Karpas-422 (cell line): ENCODE measurements around the gene ORC6. TPM values are rescaled to one million over a fixed set of nuclear protein-coding genes. Genes with fewer than 3 reads are reported as not detected.

Experiments
- DNase-seq: peaks from one replicate; pipeline ENCODE4 v3.0.0-alpha.2; 2015
- H2AFZ ChIP-seq: fragments of 200-600 bp; sonication (generic); 2 replicates; pipeline ENCODE4 v1.6.1; 2014; ENCODE audit warnings: antibody characterized with exemption, low read length, mixed read lengths
- H3K27ac ChIP-seq: fragments of 200-600 bp; sonication (generic); 2 replicates; pipeline ENCODE4 v1.5.1; 2014; ENCODE audit warnings: mild to moderate bottlenecking, low read length, moderate library complexity
- H3K27me3 ChIP-seq: fragments of 200-600 bp; sonication (generic); 2 replicates; pipeline ENCODE4 v1.6.1; 2014; ENCODE audit warnings: low read length, mixed read lengths
- H3K36me3 ChIP-seq: fragments of 200-600 bp; sonication (generic); 2 replicates; pipeline ENCODE4 v1.6.1; 2014; ENCODE audit warnings: low read length, mixed read lengths; ENCODE audit not compliant: insufficient read depth
- H3K4me1 ChIP-seq: fragments of 200-600 bp; sonication (generic); 2 replicates; pipeline ENCODE4 v1.6.1; 2014; ENCODE audit warnings: mild to moderate bottlenecking, low read length, mixed read lengths
- H3K4me2 ChIP-seq: fragments of 200-600 bp; sonication (generic); 2 replicates; pipeline ENCODE4 v1.6.1; 2014; ENCODE audit warnings: low read length, low read depth, mild to moderate bottlenecking; ENCODE audit not compliant: poor library complexity, severe bottlenecking
- H3K4me3 ChIP-seq: fragments of 200-600 bp; sonication (generic); 2 replicates; pipeline ENCODE4 v1.5.1; 2014; ENCODE audit warnings: mild to moderate bottlenecking, antibody characterized with exemption, low read length, mixed read lengths
- H3K79me2 ChIP-seq: fragments of 200-600 bp; sonication (generic); 2 replicates; pipeline ENCODE4 v1.6.1; 2014; ENCODE audit warnings: mild to moderate bottlenecking, low read length, mixed read lengths
- H3K9ac ChIP-seq: fragments of 200-600 bp; sonication (generic); 2 replicates; pipeline ENCODE4 v1.6.0; 2014; ENCODE audit warnings: low read length
- H3K9me2 ChIP-seq: fragments of 200-600 bp; sonication (generic), shearing (Covaris generic); replicated peaks from 2 replicates; pipeline ENCODE4 v1.6.0; 2014; ENCODE audit warnings: mild to moderate bottlenecking, low read length, moderate library complexity; ENCODE audit not compliant: insufficient read depth
- H3K9me3 ChIP-seq: fragments of 300-700, 200-600 bp; sonication (generic); 2 replicates; pipeline ENCODE4 v1.6.1; 2014; ENCODE audit warnings: low read length, mixed read lengths
- H4K20me1 ChIP-seq: fragments of 200-600 bp; sonication (generic); 2 replicates; pipeline ENCODE4 v1.6.1; 2014; ENCODE audit warnings: mild to moderate bottlenecking, antibody characterized with exemption, low read length, low read depth; ENCODE audit not compliant: insufficient read depth
- total RNA-seq: library from RNA; depleted of rRNA; stranded (reverse); fragments of >200 nt; shearing (Covaris generic); gene quantifications from 2 replicates; pipeline ENCODE4 v1.2.3, GENCODE V29; 2014; ENCODE audit warnings: low replicate concordance

The ORC6 gene
- total RNA-seq, 1 experiment from 2014 or later = 38.0 TPM

GRCh38 chr16:46729326-46729995 is 40.0 kb downstream of the ORC6 start:
- Histone ChIP-seq H3K27ac (no peak overlapping the region), H3K79me2 (no peaks in the 10 kb centered on the region), H4K20me1 (no peaks in the 10 kb centered on the region), H3K4me3 (no peak overlapping the region), H3K4me1 (no peaks in the 10 kb centered on the region), H3K36me3 (no peaks in the 10 kb centered on the region), H3K9ac (no peak overlapping the region), H3K27me3 (no peaks in the 10 kb centered on the region; the same call in 1 of the 2 replicates), H3K9me2 (no peaks in the 10 kb centered on the region), H3K9me3 (peaks cover 11% of the 10 kb centered on the region), H3K4me2 (no peak overlapping the region), H2AFZ (no peak overlapping the region)
- DNase-seq = no peak

- H3K27me3 ChIP-seq = no peaks in the 10 kb centered on the region
- H4K20me1 ChIP-seq = no peaks in the 10 kb centered on the region
- no peaks in the 10 kb centered on the region for H3K4me1 ChIP-seq
- H3K4me2 ChIP-seq = no peak overlapping the region
- no peak for DNase-seq
- H3K4me3 ChIP-seq = no peak overlapping the region
- H2AFZ ChIP-seq = no peak overlapping the region
- H3K9ac ChIP-seq = no peak overlapping the region
- H3K9me2 ChIP-seq = no peaks in the 10 kb centered on the region
- no peak overlapping the region for H3K27ac ChIP-seq
- no peaks in the 10 kb centered on the region for H3K36me3 ChIP-seq
- peaks cover 7% of the 10 kb centered on the region; the same call in 1 of the 2 replicates for H3K9me3 ChIP-seq
- H3K79me2 ChIP-seq = no peaks in the 10 kb centered on the region
Observed at GRCh38 chr16:46730126-46730525, 40.7 kb downstream of the ORC6 start.

DNA sequence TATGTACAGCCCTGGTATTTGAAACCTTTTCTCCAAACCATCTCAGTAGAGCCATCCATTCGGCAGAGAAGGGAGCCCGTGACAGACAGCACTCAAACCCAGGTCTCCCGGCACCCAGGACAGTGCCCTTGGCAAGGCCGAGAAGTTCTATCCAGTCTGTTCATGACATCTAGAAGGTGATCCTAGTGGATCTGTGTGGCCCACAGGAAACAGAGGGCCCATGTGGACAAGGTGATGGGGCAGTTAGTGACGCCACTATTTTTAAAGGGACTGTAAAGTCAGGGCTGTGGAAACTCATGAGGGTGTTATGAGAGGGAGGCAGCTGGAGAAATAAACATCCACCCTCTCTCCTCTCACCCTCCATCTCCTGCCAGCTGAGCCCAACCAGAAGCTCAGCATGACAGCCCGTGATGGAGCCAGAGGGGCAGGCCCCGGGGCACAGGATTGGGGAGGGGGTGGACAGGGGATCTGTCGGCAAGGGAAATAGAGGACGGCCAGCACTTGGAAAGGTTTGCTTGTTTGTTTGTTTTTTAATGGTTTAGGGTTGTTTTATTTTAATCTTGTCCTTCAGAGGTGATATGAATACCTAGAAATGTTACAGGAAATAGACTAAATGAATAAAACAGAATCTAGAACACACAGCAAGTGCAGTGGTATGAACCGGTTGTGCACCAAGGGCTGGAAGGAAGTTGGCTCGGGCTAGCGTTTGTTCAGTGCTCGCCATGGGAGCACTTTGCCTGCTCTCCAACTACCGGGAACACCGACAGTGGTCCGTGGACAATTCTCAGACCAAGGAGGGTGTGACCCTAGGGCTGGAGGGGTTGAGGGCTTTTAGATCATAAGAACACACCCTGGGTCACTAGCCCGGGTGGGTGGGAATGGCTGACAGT is 41.6 kb downstream of the ORC6 start:
- no peaks in the 10 kb centered on the region for H3K36me3 ChIP-seq
- H4K20me1 ChIP-seq = no peaks in the 10 kb centered on the region
- no peaks in the 10 kb centered on the region for H3K79me2 ChIP-seq
- no peaks in the 10 kb centered on the region for H3K27me3 ChIP-seq
- H3K4me1 ChIP-seq = no peaks in the 10 kb centered on the region
- H3K9me2 ChIP-seq = no peaks in the 10 kb centered on the region
- H3K4me3 ChIP-seq = no peak overlapping the region
- H3K27ac ChIP-seq = no peak overlapping the region
- H3K4me2 ChIP-seq = no peak overlapping the region
- H3K9ac ChIP-seq = no peak overlapping the region
- H2AFZ ChIP-seq = no peak overlapping the region
- DNase-seq = no peak
- H3K9me3 ChIP-seq = no peaks in the 10 kb centered on the region

DNA sequence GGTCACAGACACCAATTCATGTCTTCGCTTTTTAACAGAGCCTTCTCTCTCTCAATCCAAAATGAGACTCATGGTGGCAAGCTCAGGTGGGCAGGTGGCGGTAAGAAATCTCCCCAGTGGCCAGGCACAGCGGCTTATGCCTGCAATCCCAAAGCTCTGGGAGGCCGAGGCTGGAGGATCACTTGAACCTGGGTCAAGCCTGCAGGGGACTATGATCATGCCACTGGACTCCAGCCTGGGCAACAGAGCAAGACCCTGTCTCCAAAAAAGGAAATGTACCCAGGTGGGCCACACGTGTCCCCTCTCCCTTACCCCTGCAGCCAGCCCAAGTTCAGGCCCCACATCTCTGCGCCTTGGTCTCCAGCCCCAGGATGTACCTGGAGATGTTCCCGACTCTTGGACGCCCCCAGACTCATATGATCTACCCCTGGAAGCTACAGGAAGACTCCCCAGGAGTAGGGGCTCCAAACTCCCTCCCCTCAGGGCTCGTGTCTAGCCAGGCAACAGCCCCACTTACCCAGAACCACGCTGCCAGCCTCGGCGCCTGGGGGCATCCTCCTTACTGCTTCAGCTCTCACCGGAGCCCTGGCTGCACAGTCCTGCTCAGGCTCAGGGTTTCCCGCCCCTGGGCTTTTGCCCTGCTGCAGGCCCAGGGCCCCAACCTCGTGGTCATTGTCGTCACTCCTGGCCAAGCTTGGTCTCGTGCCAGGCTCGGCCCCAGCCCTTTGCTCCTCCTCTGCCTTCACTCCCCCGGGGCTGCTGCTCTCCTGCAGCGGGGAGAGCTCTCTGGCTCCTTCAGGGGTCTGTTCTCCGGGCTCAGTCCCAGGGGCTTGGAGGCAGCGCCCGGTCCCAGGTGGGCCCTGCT is 42.5 kb downstream of the ORC6 start:
- no peaks in the 10 kb centered on the region for H3K9me2 ChIP-seq
- H3K9ac ChIP-seq = no peak overlapping the region
- no peaks in the 10 kb centered on the region for H3K79me2 ChIP-seq
- no peaks in the 10 kb centered on the region for H3K9me3 ChIP-seq
- H3K4me1 ChIP-seq = no peaks in the 10 kb centered on the region
- no peaks in the 10 kb centered on the region for H3K36me3 ChIP-seq
- H3K4me2 ChIP-seq = no peak overlapping the region
- H3K27ac ChIP-seq = no peak overlapping the region
- no peak overlapping the region for H3K4me3 ChIP-seq
- H3K27me3 ChIP-seq = no peaks in the 10 kb centered on the region
- H4K20me1 ChIP-seq = no peaks in the 10 kb centered on the region
- no peak overlapping the region for H2AFZ ChIP-seq
- DNase-seq = no peak

- DNase-seq = no peak
- Histone ChIP-seq H3K79me2 (no peaks in the 10 kb centered on the region), H4K20me1 (no peaks in the 10 kb centered on the region), H2AFZ (no peak overlapping the region), H3K9me3 (no peaks in the 10 kb centered on the region), H3K27ac (no peak overlapping the region), H3K4me1 (no peaks in the 10 kb centered on the region), H3K4me3 (no peak overlapping the region), H3K9me2 (no peaks in the 10 kb centered on the region), H3K27me3 (no peaks in the 10 kb centered on the region), H3K36me3 (no peaks in the 10 kb centered on the region), H3K9ac (no peak overlapping the region), H3K4me2 (no peak overlapping the region)
Observed at GRCh38 chr16:46732561-46732960, 43.1 kb downstream of the ORC6 start.

GRCh38 chr16:46733319-46733830 is 43.9 kb downstream of the ORC6 start:
- Histone ChIP-seq H3K9me3 (no peaks in the 10 kb centered on the region), H4K20me1 (no peaks in the 10 kb centered on the region)
- DNase-seq = no peak

DNA sequence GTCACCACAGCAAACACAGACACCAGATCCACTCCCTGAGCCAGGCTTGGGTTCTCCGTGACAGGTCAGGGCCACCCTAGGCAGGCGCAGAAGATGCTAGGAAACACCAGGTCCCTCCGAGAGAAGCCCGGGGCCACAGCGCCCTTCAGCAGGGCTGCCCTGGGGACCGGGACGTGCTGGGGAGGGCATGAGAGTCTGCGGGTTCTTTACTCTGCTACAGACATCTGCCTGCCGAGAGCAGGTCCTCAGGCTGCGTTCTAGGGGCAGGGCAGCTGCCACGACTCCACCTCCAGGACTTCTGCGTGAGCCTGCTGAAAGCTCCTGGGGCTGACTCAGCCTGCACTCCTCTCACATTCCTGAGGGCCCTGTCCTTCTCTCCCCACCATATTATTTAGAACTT is 47.2 kb downstream of the ORC6 start:
- no peak for DNase-seq
- H4K20me1 ChIP-seq = no peaks in the 10 kb centered on the region
- H3K4me3 ChIP-seq = no peak overlapping the region
- H3K27ac ChIP-seq = no peak overlapping the region
- no peaks in the 10 kb centered on the region for H3K4me1 ChIP-seq
- H3K9me3 ChIP-seq = no peaks in the 10 kb centered on the region
- no peak overlapping the region for H3K4me2 ChIP-seq
- H2AFZ ChIP-seq = no peak overlapping the region
- no peaks in the 10 kb centered on the region for H3K36me3 ChIP-seq
- no peaks in the 10 kb centered on the region for H3K27me3 ChIP-seq
- H3K79me2 ChIP-seq = no peaks in the 10 kb centered on the region
- H3K9me2 ChIP-seq = no peaks in the 10 kb centered on the region
- H3K9ac ChIP-seq = no peak overlapping the region

More at GRCh38 chr16:46733319-46733830, 43.9 kb downstream of the ORC6 start:
- no peaks in the 10 kb centered on the region for H3K27me3 ChIP-seq
- no peaks in the 10 kb centered on the region for H3K79me2 ChIP-seq
- no peaks in the 10 kb centered on the region for H3K4me1 ChIP-seq
- H3K9me2 ChIP-seq = no peaks in the 10 kb centered on the region
- H3K9ac ChIP-seq = no peak overlapping the region
- H3K36me3 ChIP-seq = no peaks in the 10 kb centered on the region
- H3K4me2 ChIP-seq = no peak overlapping the region
- no peak overlapping the region for H3K4me3 ChIP-seq
- no peak overlapping the region for H3K27ac ChIP-seq
- no peak overlapping the region for H2AFZ ChIP-seq
